AG08396 (cell line): ENCODE measurements around the gene GALT.

Experiments used
- DNase-seq: peaks from one replicate; pipeline ENCODE4 v3.0.0; 2012; ENCODE audit warnings: low spot score, mixed read lengths

The GALT gene

DNA sequence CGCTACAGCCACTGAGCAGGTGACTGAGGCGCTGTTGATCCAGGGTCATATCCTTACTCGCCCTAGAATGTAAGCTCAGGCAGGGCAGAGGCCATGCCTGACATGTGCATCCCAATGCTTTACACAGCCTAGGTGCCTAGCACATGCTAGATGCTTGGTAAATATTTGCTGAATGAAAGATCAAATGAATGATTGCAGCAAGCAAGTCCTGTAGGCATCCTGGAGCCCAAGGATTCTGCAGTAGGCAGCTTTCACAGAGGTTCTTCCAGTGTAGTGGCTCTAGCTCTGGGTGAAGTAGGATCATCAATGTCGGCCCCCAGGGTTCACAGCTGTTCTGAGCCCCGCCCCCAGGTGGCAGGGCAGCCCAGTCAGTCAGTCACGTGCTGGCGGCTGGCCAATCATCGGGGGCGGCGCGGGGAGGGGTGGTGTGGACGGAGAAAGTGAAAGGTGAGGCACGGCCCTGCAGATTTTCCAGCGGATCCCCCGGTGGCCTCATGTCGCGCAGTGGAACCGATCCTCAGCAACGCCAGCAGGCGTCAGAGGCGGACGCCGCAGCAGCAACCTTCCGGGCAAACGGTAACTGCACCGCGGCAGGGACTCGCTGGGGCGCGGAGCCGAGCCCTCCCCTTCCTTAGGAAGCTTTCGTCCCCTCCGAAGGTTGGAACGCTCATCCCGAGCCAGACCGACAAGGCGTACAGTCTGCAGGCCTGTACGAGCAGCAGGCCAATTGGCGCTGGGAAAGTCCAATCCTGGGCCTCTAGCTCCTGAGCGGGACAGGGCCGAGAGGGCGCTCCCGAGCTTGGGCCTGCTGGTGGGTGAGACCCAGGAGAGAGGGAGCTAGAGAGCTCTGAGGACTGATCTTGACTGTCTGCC, at the start of gene GALT:
TSS of gene GALT (plus strand) at position 465 of the 873 bp plus-strand sequence. CDS start at position 495, 30 bp downstream.
- peak; percentile 91 for DNase-seq

DNA sequence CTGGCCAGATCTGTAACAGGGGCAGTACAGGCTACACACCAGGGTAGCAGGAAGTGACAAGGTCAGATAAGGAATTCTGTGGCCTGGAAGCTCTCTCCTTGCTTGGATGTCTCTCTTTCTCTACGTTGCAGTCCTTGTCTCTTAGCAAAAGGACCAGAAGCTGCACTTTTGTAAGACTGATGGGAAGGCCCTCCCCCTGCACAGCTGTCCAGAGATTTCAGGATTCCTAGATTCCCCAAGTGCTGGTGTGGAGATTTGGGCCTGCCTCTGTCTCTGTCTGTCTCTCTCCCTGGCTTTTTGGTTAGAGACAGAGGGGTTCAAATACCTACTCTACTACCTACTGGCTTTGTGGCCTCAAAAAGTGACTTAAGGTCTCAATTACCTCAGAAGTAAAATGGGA, 46.9 kb upstream of the GALT start:
- DNase-seq, result no peak

DNA sequence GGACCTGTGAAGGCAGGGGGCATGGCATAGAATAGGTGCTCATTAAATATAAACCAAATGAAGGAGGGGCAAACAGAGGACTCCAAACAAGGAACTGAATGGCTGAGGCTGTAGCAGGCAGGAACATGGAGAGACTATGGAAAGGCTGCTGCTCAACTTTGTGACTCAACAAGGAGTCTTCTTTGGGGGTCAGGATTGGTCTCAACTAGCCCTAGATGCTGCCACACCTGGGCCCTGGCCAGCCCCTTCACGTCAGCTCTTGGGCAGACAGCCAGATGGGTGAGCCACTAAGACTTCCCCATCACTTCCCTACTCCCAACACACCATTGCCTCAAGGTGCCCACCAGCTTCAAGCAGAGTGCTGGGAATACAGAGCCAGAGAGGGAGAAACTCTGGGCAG, 45.6 kb upstream of the GALT start:
- no peak for DNase-seq

DNA sequence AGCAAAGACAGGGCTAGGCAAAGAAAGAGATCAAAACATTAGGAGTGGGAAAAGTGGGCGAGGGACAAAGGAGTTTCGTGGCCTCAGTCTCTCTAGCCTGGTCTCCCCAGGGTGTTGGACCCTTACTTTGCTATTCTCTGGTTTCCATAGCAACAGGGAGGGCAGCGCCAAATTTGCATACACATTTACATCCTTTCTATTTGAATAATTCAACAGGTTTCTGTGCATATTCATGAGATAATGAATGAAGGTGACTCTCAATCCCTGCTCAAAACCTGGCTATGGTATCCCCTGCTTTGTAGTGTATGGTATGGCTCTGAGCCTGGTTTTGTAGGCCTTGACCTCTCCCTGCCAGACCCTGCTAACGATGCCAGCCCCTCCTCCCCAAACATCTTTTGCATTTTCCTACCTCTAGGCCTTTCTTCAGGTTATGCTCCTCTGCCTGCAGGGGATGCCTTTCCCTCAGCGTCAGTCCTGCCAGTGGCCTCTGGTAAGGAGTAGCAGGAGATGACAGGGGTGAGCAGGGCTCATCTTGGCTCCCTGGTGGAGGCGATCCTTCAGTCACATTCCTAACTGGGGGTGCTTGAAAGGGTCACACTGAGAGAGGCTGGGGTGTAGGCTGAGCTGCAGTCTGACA, 44.4 kb upstream of the GALT start:
- no peak for DNase-seq

DNA sequence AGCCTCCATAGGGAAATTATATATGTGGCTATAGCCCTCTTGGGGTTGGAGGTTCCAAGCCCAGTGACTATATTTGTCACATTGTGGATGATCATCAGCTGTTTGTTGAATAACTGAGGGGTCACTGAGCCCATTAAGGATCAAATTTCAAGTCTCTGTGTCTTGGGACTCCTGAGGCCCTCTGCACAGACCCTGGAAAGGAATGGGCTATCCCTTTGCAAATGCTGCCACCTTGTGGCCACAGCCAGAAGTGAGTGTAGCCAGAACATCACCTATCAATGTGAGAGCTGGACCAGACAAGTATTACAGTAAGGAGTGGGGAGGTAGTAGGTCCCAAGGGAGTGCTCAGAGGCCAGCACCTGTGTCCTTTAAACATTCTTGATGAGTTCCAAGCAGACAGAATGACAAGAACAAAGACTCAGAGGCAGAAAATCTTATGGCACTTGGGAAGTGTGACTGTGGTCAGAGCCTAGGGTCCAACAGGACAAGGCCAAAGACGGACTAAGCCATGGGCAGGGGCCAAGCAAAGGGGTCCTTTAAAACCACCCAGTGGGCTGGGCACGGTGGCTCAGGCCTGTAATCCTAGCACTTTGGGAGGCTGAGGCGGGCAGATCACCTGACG, 42.8 kb upstream of the GALT start:
- DNase-seq, result peak; percentile 88

DNA sequence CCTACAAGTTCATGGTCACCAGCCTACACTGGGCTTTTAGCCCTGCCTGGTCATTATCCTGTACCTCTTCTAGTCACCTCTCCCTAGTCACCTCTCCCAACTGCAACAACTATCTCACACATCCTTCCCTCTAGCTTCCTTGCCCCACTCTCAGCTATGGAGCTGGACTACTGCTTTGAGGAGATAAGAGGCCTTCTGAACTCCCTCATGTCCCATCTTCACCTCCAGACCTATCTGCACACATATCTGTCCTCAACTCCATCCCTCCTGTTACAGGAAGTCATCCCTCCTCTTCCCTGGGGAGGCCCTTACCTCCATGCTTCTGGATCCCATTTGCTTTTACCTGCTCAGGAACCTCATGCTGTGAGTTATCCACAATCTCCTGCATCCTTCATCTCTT, 40.3 kb upstream of the GALT start:
- no peak for DNase-seq

DNA sequence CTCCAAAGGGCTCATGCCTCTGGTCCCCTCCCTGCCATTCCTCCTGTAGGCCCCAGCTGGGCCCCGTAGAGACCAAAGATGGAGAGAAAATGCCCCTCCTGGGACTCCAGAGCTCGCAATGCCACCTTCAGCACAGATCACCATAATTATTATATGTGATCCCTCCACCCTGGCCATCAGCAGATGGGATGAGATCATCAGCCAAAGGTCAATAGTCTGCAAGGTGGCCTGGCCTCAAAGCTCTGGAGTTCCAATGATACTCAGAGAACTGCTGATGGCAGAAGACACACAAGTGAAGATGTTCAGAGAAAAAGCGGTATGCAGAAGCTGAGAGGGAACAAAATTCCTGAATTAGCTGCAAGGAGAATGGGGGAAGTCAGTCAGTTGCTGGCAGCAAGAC, 39.6 kb upstream of the GALT start:
- DNase-seq, result no peak

DNA sequence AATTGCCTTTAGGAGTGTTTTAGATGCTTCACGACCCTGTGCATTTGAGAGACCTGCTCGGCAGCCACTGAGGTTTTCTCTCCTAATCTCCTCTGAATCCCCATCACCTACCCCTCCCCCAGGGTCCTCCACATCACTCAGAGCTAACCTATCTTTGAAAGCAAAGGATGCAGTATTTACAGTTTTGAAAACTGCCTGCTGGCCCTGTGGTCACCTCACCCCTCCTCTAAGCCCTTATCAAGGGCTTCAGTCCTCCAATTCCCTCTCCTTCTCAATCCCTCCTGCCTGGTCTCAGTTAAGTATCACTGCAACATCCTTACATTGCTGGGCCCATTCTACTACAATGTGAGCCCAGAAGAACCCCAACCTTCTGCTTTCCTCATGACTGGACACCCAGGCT, 39.1 kb upstream of the GALT start:
- no peak for DNase-seq

DNA sequence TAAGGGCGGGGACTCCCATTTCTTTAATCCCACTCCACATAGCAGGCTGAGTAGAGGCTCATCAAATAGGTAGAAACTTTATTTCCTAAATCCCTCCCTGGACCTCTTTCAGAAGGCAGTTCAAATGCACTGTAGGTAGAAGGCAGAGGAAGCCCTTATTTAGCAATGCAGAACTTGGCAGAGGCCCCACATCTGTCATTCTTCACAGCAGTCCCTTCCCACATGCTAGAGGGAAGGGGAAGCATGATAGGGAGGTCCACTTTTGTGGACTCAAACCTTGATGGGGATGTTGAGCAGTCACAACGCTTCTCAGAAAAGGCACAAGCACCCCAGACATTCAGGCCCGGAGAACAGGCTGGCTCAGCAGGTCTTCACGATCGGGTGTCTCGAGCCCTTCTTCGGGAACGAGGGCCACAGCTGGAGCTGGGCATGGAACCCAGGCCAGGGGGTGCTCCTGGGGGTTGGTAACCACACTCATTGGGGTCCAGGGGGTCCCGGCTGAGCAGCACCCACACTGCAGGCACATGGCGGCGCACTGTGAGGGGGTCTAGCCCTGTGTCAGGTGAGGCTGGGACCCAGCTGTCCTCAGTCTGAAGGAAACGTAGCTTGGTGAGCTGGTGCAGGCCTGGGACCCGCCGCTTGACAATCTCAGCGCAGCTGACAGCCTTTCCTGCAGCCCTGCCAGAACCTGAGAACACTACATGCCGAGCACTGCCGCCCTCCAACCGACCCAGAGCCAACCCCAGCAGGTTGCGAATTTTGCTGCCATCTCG, 35.9 kb upstream of the GALT start:
- DNase-seq, result no peak

DNA sequence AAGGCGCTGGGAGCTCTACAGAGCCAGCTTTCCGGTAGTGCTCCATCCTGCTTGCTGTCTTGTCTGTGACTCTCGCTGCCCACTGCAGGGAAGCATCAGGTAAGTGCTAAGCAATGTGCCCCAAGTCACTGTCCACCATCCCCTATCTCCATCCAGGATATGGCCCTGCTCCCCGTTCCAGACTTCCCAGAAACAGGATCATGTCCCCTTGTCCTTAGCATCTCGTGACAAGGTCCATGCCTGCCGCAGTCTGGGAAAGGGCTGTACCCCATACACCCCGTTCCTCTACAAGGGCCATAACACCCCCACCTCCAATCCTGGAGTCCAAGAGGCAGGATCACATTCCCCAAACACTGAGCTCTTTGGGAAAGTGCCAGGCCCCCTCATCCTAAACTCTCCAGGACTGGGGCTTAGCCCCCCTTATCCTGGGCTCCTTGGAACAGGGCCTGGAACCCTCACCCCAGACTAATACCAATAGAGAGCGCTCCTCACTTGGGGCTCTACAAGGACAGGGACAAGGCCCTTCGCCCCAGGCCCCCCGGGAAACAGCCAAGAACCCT, 35.1 kb upstream of the GALT start:
- peak; percentile 24 for DNase-seq

DNA sequence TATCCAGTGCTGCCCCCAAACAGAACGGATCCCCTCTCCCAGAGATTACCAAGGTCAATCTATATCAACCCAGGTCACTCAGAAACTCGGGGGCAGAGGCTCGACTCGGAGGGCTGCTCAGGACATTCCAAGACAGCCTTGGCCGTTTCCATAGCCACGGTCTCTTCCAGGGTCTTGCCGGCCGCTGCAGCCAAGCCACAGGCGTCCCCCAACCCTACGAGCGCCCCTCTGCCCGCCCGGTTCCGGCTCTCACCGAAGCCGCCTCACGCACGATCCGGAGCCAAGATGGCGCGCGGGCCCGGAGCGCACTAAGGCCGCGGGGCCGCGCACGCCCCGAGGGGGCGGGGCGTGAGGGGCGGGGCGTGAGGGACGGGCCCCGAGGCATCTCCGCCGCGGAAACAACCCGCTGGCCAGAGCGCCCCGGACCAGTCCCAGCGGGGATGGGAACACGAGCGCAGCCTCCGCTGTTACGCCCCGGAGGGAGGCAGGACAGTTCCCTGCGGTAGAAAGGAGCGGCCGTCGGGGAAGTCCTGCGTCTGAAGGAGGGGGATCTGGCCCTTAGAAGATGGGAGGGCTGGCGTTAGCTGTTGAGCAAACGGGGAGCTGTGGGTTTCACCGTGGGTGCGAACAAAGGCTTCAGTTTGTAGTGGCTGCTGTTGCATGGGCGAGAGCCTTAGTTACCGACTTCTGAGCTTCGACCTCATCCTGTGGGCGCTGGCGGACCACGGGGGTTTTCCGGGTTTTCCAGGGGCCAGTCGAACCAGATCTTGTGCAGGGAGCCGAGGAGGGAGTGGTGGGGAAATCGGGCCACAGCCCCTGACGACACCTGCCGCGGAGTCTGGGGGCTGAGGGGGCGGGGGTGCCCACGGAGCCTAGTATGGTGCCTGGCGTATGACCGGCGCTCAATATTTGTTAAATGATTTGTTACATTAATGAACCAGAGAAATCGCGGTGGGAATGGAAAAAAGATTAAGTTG, 34.4 kb upstream of the GALT start, which contains the start of gene RPP25L:
TSS of gene RPP25L (minus strand) at position 287 of the 977 bp plus-strand sequence. CDS start 801 bp downstream, outside the sequence.
- DNase-seq, result peak; percentile 98

DNA sequence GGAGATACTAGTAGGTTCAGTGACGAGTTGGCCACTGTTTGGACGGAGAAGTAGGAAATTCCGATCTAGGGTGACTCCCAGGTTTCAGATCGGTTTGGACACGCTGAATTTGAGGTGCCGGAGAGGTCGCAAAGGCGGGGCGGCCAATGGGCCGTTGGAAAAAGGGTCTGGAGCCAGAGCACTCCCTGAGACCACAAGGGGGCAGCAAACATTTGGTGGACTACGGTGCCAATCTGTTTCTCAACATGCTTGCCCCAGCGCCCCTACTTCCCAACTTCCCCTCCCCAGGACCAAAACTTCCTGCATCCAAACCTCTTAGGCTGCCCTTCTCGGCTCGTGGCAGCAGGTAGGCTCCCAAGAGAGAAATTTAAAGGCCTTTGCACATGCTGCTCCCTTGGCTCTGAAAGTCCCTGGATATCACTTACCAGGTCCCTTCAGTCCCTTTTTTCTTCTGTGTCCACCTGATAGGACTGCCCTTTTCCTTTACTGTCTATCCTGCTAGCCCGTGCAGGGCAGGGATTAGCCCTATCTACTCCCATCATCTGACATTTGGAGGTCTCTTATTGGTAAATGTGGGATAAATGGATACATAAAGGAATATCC, 33.6 kb upstream of the GALT start:
- DNase-seq, result peak; percentile 87

DNA sequence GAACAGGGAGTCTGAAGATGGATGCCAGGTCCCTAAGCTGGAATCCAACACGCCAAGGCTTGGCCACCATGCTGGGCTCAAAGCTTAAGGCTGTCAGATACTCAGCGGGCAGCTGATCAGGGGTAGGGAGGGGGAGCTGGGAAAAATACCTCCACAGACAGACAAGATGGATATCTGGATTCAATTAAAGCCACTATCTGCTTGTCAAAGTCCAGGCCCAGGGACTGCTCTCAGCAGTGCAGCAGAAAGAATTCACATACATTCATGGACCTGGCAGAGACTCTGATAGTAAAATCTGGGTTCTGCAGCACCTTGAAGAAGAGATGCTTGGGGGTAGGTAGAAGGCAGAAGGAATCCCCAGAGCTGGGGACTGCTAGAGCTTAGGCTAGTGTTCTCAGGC, 31.3 kb upstream of the GALT start:
- DNase-seq, result no peak

DNA sequence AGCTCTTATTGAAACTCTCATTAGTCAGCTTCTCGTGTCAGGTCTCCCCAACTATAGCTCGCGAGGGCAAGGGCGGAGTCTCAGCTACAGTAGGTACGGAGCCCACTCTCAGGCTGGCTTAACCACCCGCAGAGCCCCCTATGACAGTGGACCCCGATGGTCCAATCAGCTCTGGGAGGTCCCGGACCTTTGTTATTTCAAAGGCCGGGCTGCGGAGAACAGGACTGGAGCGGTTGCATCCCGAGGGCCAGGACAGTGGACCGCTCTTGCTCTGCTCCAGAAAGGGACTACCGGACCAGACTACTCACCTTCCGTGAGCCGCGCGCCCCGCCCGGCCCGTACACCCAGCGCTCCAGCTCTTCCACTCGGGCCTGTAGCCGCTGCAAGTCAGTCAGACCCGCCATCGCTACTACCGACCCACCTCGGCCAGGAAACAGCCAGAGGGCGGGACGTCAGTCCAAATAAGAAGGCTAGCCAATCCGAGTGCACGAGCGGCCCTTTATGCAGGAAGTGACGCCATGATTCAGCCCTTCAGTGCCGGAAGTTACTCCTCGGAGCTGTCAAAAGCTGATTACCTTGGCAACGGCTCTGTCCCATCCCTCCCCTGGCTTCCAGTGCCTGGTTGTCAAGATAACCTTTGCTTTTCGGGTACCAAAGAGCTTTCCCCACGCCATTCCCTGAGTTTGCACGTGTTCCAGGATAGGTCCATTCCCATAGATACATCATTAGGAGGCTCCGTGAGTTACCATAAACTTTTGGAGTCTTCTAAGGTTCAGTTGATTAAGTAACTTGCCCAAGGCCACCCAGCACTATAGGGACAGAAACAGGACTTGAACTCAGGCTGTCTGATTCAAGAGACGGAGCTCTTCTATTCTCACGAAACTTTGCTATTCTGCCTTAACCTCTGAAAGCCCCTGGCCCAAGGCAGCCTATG, 26.1 kb upstream of the GALT start, which contains the start of gene DCTN3:
TSS of gene DCTN3 (minus strand) at position 435 of the 934 bp plus-strand sequence. CDS start at position 404, 31 bp downstream.
- peak; percentile 97 for DNase-seq

DNA sequence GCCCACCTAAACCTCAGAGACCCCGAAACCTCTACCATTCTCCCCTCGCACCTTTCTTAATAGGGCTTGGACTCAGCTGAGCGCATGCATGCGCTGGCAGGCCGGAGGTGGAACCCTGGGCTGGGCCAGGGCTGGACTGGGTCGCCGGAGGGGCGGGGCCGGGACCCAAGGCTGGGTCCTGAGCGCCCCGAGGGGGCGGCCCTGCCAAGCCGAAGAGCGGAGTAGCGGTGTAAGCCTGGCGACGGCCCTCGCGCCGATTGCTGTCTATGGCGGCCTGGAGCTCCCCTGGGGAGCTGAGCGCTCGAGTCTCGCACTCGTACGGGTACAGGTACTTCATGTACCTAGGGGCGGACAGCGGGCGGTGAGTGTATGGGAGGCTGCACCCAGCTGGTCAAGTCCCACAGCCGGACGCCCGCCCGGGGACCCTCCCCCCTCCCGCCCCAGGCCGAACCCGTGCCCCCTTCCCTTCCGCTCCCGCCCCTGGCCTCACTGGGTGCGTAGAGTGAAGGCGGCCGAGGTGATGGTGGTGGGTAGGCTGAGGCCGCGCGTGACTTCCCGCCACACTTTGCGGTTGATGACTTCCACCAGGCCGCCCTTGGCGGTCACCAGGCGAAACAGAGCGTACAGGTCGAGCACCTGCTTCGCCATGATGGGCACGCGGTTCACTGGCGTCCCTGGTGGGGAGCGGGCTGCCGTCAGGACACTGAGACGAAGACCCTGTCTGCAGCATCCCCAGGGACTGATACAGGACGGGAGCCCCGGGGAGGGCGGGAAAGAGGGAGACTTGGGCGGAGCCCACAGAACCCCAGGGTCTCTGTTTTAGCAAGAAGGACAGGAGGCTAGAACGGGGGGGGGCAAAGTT, 22.9 kb upstream of the GALT start:
- DNase-seq, result no peak

DNA sequence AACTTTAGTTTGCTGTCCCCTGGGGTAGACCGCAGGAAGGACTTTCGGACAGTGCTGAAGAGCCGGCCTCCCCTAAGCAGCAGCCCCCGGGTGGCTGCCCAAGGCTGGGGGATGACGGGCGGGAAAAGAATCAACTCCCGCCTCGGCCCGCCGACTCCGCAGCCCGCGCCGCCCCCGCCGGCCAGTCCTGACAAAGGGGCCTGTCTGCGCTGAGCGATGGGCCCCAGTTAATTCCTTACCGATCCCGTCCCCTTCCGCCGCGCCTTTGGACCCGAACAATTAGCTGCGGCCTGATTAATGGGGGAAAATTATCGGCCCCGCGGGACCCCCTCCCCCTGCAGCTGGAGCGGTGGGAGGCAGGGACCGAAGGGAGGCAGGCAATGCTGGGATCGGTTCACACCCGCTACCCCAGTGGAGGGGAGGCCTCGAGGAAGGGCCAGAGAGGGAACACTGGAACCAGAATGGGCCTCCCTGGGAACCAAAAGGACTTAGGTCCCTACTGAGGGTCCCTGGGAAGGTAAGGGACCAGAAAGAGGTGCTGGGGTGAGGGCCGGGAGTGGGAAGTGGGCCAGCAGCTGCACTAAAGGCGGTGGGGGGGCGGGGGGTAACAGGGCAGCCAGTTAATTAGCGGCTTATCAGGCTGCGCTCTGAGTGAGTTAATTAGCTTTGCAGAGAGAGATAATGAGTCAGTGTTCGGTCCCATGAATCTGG, 21.8 kb upstream of the GALT start:
- no peak for DNase-seq

DNA sequence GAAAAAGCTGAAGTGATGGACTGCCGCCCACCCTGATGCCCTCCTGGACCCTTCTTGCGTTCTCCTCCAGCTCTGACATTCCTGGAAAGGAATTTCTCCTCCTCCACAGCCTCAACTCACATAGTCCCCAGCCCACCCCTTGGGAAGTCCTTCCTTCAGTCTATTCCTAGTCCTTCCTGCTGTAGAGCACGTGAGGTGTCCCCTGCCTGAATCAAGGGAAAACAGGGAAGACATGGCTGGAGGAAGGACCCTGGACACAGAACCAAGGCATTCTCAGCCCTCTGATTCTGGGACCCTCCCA, 21.3 kb upstream of the GALT start:
- no peak for DNase-seq
